Stimulated activated CD8-positive, alpha-beta memory T cell treated with anti-CD3 and anti-CD28 coated beads, Interleukin-7, amount 100 ng/mL, for 48 hours (primary cell): ENCODE measurements around the gene PUM1.

Source experiments
- DNase-seq, 2 donors: peaks; one replicate each; pipeline ENCODE4 v3.0.0-alpha.2; 2020; ENCODE audit warnings: low read depth in 1 of 2; ENCODE audit errors: extremely low read depth in 1 of 2

PUM1 gene

GRCh38 chr1:30895382-30895943, 170.1 kb downstream of the PUM1 start:
- no peak for DNase-seq

- DNase-seq: no peak
Measured at GRCh38 chr1:30894508-30894973, 171.0 kb downstream of the PUM1 start.

- no peak for DNase-seq
Measured at GRCh38 chr1:30893776-30894507, 171.6 kb downstream of the PUM1 start.

- DNase-seq: no peak
Measured at GRCh38 chr1:30892671-30893073, 172.8 kb downstream of the PUM1 start.

- DNase-seq: no peak
Measured at GRCh38 chr1:30891227-30891552, 174.3 kb downstream of the PUM1 start.

- no peak for DNase-seq
Measured at GRCh38 chr1:30890502-30891226, 174.9 kb downstream of the PUM1 start.

GRCh38 chr1:30889511-30889910, 176.0 kb downstream of the PUM1 start:
- no peak for DNase-seq

- no peak for DNase-seq
Measured at GRCh38 chr1:30888975-30889374, 176.5 kb downstream of the PUM1 start.

- no peak for DNase-seq
Measured at GRCh38 chr1:30888391-30888790, 177.1 kb downstream of the PUM1 start.

- no peak for DNase-seq
Measured at GRCh38 chr1:30887485-30888315, 177.8 kb downstream of the PUM1 start.

- no peak for DNase-seq
Measured at GRCh38 chr1:30886710-30887428, 178.6 kb downstream of the PUM1 start.

GRCh38 chr1:30885570-30886522, 179.7 kb downstream of the PUM1 start:
- DNase-seq: no peak

GRCh38 chr1:30884723-30885122, 180.8 kb downstream of the PUM1 start:
- DNase-seq: no peak

GRCh38 chr1:30883389-30884172, 181.9 kb downstream of the PUM1 start:
- DNase-seq: no peak

- DNase-seq: no peak
Measured at GRCh38 chr1:30882678-30883388, 182.7 kb downstream of the PUM1 start.
